MV-4-11 (cell line): ENCODE measurements around the gene GRIK1.

Source experiments
- DNase-seq: peaks from one replicate; lab custom pipeline; 2025; lab: John Stamatoyannopoulos, UW

Gene GRIK1

GRCh38 chr21:29827647-29828046 lies 112.1 kb downstream of the GRIK1 start:
- no peak for DNase-seq

GRCh38 chr21:29827236-29827635 lies 112.6 kb downstream of the GRIK1 start:
- DNase-seq: no peak

DNA sequence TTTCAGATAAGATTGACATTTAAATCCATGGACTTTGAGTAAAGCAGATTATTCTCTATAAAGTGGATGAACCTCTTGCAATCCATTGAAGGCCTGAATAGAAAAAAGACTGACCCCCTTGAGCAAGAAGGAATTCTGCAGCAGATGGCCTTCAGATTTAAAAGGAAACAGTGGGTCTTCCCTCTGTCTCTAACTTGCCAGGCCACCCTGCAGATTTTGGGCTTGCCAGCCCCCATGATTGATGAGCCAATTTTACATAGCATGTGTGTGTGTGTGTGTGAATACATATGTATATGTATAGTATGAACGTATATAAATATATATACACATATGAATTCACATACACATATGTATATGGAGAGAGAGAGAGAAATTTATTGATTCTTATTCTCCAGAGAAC lies 113.4 kb downstream of the GRIK1 start:
- DNase-seq: no peak

DNA sequence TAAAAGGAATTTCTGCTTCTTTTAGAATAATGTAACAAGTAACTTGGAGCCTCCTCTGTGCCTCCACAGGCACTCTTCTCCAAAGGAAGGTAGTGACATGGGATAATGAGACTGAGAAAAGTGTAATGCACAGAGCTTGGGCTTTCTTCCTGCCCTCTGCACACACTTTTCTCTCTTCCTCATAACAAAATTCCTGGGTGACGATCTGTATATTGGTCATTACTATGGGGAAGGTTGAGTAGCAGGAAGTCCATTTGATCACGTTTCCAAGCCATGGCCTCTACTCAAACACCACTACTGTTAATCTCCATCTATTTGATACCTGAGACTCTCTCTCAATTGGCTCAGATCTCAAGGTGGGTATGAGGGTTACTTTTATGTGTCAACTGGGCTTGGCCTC lies 113.9 kb downstream of the GRIK1 start:
- no peak for DNase-seq

DNA sequence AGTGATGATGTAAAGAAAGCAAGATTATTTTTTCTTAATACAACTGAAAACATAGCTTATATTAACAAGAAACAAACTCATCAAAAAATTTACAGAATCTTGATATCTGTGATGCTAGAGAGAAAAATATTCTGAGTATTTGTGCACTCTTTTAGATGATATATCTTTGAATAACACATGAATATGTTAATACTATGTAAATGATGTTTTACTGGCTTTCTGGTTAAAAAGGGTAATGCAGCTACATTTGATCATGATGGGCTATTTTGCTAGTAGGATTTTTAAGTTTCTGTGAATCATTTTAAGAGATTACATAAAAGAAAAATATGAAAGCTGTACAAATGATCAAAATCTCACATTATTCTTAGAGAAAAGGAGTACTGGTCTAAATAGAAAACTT lies 114.5 kb downstream of the GRIK1 start:
- no peak for DNase-seq

- no peak for DNase-seq
These were observed 117.7 kb downstream of the GRIK1 start for GRCh38 chr21:29822064-29822463.

GRCh38 chr21:29821230-29821629 lies 118.6 kb downstream of the GRIK1 start:
- no peak for DNase-seq

DNA sequence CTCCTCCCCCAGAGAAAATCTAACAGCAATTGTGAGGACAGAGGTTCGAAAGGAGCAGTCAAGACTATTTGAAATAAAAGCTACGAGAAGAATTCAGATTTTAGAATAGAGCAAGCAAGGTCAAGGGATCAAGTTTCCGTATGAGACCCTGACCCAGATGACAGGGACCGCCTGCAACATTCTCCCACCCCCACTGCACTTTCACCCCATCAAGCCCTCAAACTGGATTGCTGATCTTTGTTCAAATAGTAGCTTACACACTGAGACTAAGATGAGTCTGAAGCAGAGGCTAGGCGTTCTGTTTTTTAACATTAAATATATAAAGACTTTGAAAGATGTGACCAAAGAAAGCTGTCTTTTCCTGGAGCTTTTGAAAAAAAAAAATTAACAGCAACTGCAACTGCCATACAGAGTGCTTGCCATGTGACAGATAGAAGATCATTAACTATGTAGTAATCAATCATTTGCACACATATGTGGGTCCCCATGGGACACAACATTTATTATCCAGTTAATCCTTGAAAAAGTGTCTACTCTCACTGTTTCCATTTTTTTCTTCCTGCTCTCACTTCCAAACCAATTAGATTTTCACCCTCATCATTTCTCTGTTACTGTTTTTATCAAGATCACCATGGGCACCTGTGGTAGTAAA lies 120.0 kb downstream of the GRIK1 start:
- DNase-seq: no peak

GRCh38 chr21:29818383-29818921 lies 121.3 kb downstream of the GRIK1 start:
- DNase-seq: no peak

DNA sequence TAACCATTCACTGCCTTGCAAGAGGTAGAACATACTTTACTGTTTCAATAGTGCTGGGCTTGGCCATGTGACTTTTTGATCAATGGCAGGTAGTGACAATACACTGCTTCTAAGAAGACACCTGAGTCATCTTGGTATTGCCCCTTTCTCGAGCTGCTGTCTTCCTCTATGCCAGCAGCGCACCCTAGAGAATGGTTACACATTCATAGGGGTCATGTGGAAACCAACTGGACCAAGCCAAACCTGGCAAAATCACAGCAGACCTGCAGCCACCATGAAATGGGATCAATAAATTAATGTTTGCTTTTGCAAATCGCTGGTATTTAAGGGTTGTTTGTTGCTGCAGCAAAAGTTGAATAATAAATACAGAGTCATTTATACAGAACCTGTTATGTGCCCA lies 122.3 kb downstream of the GRIK1 start:
- no peak for DNase-seq

GRCh38 chr21:29812947-29813346 lies 126.8 kb downstream of the GRIK1 start:
- DNase-seq: no peak

- no peak for DNase-seq
These were observed 128.9 kb downstream of the GRIK1 start for GRCh38 chr21:29810871-29811270.

- DNase-seq: no peak
These were observed 131.6 kb downstream of the GRIK1 start for GRCh38 chr21:29808153-29808552.

DNA sequence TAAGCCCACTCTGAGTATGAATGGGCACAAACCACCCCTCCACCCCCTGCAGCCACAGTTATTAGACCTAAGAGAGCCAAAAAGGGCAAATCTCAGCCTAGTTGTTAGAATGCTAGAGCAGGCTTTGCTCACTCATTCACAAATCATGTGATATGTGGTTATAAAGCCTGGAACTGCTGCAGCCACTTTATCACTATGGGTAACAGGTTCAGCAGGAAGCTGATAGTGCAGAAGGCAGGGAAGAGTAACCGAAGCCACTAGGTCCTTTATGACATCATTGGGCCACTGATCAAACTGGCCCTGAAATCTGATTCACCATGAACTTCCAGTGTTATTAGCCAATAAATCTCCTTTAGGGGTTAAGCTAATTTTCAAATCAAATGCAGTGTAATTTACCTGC lies 134.7 kb downstream of the GRIK1 start:
- no peak for DNase-seq

DNA sequence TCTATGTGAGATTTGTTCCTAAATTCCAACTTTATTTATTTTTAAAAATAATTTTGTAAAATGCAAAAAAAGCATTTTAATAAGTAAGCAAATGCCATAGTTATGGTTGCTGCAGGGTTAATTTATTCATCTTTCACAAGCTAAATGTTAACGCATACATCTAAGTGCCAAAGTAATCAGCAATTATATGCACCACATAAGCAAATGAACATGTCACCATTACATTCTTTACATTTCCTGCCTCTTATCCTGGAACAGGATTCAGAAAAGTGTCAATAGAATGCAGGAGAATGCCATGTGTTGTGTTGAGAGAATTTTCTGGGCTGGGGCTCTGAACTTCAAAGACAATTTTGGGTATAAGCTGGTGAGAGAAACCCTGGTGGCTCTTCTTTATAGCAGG lies 136.6 kb downstream of the GRIK1 start:
- no peak for DNase-seq

- no peak for DNase-seq
These were observed 138.7 kb downstream of the GRIK1 start for GRCh38 chr21:29801122-29801521.

- no peak for DNase-seq
These were observed 139.7 kb downstream of the GRIK1 start for GRCh38 chr21:29800056-29800455.

DNA sequence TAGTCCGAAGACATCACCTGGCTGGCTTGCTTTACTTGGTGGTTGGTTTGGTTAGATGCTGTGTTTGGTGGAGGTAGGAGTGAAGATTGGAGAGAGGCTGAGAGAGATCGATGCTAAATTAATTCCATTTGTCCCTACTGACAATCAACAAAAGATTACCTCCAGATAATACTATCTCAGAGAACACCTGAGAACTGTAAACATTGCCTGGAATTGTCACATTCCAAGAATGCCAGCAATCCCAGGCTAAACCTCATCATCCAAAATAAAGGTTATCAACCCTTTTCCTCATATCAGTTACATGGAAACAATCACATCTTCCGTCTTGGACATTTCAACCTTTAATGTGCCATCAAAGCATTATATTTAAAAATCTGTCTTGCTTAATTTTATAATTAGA lies 141.0 kb downstream of the GRIK1 start:
- DNase-seq: no peak

- no peak for DNase-seq
These were observed 142.6 kb downstream of the GRIK1 start for GRCh38 chr21:29797155-29797554.

DNA sequence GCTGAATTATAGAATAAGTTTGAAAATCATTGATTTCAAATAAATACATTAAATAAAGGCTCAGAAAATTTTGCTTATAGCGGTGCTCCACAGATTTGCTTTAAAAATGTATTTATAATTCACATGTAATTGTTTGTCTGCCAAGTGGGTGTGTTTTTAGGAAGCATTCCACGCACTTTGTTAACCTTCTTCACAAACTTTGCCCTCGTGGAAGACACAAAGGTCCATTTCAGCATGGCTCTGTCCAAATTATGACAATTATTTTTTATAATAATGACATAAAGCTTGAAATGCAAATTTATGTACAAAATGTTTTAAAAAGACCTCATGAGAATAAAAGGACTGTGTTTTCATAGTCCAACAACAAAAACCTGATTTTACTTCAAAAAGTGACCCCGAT lies 146.1 kb downstream of the GRIK1 start:
- DNase-seq: no peak

GRCh38 chr21:29789393-29789792 lies 150.4 kb downstream of the GRIK1 start:
- no peak for DNase-seq

- no peak for DNase-seq
These were observed 151.0 kb downstream of the GRIK1 start for GRCh38 chr21:29788752-29789151.

DNA sequence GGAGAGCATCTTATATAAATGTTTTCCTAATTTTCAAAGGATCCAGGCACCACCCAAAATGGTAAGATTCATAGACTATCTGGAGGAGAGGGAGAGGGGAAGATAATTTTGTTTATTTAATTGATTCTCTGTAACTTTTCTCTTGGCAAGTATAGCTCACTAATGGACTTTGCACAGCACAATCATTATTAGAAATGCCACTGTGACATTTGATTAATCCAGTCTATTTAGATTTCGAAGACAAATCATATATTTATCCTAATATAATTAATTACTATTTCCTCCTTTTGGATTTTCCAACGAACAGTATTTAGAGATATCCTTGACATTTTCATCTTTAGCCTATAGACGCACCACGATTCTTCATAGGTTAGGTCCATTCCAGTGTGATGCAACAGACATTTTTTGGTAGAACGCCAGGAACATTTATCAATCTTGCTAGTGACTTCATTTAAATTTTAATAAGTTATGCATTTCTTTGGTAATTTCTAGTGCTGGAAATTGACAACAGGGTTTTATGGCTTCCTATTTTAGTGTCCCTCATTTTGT lies 152.4 kb downstream of the GRIK1 start:
- DNase-seq: no peak
